HG03108 (cell line): ENCODE results near the gene IFFO2.
"Not testable (repeated sequence)": the region's sequence is repeated elsewhere in the genome, so short reads cannot be mapped to it uniquely, and the experiment has no call there.

Source experiments
- ATAC-seq: cut with Tn5 transposase; IDR thresholded peaks from one replicate; pipeline ENCODE4 v1.9.1; 2021; ENCODE audit warnings: moderate library complexity; ENCODE audit not compliant: unreplicated experiment

IFFO2 gene

DNA sequence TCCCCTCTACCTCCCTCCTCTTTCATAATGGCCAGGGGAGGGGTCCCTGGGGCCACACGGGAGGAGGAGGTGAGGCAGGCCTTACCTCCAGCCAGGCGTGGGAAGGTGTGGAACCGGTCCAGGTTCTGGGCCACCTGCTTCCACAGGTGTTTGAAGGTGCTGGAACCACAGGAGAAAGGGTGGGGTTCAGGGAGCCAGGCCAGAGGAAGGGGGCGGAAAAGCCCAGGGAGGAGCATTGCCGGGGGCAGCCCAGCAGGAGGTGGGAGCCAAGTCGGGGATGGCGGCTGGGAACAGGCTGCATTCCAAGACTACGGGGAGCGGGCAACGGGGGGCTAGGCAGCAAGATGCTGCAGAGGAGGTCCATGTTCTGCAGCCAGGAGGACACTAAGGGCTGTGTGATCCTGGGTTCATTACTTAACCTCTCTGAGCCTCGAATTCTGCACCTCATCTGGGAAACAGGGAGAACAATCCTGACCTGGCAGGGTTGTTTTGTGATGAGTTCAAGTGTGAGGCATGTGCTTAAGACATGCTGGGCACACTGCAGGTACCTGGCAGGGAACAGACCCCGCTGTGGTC is 77.2 kb downstream of the IFFO2 start:
- ATAC-seq, result no peak

DNA sequence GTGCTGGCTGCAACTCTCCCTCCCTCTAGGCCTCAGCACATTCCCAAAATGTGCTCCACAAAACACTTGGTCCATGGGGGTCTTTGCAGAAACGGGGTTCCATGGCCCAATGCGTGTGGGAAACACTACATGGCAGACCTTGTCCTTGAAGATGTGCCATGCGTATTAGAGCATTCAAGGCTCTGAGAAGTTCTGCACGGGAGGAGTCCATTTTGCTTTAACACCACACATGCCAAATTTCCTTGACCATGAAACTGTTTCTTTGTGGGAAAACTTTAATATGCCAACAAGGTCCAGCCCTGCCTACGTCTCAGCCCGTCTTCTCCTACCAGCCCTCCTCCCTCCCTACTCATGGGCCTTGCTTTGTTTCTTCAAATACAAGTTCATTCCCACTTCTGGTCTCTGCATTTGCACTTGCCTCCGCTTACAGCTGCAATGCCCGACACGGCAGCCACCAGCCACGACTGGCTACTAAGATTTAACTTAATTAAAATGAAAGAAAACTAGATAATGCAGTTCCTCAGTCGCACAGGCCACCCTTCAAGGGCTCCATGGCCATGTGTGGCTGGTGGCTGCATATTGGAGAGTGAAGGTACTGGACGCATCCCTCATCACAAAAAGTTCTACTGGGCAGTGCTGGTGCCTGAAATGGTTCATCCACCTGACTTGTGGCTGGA is 77.8 kb downstream of the IFFO2 start:
- ATAC-seq, result no peak

DNA sequence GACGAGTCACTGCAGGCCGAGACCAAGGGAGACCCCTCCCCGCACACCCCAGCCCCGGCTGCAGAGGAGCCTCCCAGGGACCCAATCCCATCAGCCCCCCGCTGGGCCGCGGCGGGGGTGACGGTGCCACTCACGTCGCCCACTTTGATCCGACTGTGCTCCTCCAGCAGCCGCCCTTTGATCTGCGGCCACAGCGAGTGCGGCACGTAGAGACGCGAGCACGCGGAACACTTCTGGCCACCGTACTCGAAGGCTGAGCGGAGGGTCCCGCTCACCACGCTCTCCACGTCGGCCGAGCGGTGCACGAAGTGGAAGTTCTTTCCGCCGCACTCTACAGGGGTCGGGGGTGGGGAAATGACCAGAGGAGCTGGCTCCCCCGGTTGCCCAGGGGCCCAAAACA is 79.2 kb downstream of the IFFO2 start:
- ATAC-seq, result no peak

DNA sequence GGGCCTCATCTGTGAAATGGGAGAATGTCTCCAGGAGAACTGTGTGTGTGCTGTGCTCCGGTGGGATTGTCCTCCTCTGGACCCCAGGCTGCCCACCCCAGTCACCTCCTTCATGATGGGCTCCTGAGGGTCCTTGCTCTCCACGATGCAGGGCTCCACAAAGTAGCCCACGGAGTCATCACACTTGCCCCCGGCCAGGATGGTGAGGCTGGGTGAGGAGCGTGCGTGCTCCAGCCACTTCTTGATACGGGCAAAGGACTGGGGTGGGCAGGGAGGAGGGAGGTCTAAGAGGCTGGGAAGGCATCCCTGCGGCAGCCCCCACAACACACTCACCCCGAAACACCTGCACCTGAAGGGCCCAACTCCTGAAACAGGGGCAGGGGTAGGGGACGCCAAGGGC is 80.3 kb downstream of the IFFO2 start:
- no peak for ATAC-seq

DNA sequence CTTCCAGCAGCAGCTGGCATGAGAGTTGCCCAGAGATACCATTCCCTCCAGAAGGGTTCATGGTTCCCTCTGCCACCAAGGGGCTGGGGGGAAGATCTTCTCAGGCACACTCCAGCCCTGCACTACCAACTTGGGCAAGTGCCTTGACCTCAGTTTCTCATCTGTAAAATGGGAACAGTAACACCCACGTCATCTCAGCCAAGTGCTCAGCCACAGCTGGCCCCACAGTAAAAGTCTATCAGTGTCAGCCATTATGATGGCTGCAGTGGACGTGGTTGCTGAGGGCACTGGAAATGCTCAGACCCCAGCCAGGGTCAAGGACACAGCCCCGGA is 80.7 kb downstream of the IFFO2 start:
- ATAC-seq, result no peak

DNA sequence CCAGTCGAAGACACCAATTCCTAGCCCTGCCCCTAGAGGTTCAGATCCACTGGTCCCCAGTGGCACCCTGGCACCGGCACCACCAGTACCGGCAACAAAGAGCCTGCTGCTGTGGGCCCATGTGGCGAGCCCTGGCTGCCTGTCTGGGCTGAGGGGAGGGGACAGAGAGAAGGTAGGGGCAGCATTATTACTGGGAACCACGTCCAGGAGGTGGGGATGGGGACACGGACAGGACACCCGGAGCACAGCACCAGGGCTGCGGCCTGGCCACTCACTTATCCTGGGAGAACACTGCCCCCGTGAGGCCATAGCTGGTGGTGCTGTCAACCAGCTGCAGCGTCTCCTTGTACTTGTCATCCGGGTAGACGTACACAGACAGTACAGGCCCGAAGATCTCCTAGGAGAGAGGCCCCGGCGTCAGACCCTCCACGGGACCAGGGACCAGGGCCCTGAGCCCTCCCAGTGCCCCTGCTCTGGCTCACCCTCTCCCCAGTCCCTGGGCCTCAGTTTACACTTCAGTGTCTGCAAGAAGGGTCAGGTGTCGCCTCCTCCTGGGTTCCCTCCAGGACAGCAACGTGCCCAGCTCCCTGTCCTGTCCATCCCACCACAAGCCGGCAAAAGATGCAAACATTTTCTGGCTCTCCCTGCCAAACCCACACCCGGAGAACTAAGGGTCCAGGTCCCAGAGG is 81.2 kb downstream of the IFFO2 start:
- ATAC-seq, result no peak

DNA sequence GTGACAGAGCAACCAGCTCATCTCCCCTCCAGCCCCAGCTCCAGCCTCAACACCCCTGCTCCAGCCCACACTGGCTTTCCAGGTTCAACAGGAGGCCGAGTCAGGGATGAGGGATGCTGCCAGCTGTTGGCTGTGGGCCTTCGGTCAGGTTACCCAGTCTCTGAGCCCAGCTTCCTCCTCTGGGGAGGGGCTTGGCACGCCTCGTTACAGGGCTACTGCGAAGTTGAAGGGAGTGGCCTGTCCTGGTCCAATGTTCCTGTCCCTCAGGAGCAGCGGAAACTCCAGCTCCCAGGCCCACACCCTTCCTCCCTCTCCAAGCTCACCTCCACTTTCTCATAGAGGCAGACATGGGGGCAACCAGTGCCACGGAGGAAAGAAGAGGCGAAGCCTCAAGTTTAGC is 81.9 kb downstream of the IFFO2 start:
- ATAC-seq, result no peak

DNA sequence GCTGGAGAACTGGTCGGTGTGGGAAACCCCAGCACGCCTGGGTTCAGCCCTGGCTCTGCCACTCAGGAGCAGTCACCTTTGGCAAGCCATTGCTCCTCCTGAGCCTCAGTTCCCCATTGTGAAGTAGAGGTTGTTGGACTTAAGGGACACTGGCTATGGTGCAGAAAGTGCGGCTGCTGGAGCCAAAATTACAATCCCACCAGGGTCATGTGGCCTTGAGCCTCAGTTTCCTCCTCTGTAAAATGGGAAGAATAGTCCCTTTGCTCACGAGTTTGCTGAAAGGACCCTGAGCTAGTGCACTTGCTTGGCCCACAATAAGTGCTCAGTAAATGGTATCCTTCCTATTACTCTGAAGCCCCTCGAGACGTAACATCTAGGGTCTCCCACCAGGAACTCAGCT is 82.4 kb downstream of the IFFO2 start:
- no peak for ATAC-seq

DNA sequence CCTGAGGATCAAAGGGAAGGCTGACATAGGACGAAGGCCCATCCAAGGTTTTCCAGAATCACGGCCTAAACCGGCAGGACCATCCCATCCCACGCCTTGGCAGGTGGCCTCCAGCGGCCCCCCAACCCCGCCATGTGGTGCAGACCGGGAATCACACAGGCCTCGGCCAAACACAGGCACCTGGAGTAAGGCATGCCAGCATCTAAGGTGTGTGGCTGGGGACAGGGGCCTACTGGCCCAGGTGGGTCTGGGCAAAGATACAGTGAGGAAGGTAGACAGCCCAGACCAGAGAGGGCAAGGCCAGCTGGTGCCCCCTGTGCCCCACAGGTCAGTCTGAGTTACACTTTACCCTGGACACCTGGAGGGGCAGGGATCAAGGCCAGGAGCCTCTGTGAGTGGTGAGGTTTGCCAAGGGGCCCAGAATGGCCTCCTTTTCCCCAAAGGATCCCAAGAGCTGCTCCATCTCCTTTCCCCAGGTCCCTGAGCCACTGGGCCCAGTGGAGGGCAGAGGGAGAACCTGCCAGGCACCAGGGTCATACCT is 84.3 kb downstream of the IFFO2 start:
- ATAC-seq, result no peak

DNA sequence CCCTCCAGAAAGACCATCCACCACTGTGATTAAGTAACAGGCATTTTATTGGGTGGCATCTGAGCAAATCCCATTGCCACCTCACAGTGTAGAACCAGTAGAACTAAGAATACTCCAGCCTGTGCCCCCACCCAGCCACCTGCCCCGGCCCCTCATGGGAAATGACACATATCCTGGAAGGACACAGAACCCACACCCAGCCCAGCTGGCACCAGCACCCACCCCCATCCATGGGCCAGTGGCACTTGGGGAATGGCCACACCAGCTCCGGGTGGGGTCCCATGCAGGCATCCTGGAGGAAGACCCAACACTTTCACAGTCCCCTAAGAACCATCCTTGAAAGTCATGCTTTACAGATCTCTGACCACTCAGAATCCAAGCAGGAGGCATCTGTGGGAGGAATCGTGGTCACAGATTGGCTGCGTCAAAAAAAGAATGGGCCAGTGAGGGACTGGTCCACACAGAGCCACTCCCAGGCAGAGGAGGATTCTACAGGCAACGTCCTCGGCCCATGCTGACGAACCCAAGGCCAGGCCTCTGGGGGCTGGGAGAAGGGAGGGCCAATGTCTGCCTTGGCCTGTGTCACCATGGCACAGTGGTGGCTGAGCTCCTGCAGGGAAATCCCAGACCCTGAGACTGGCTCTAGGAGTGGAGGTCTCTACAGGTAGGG is 84.9 kb downstream of the IFFO2 start:
- ATAC-seq, result no peak

DNA sequence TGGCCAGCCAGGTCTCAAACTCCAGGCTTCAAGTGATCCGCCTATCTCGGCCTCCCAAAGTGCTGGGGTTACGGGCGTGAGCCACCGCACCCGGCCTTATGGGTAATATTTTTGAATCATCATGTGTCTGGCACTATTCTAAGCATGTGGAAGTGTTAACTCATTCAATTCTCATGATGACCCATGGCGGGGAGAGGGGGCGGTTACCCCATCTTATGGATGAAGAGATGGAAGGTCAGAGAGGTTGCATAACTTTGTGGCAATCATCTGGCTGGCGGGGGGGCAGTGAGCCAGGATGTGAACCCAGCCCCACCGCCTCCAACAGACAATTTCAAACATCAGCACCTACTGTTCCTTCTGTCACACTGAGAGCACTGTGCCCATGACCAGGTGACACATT is 85.5 kb downstream of the IFFO2 start:
- ATAC-seq, result no peak

DNA sequence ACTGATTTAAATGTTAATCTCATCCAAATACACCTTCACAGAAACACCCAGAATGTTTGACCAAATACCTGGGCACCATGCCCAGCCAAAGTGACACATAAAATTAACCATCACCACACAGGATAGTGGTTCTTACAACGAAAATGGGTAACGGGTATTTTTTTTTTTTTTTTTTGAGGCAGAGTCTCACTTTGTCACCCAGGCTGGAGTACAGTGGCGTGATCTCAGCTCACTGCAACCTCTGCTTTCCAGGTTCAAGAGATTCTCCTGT is 85.9 kb downstream of the IFFO2 start:
- not testable (repeated sequence) for ATAC-seq

DNA sequence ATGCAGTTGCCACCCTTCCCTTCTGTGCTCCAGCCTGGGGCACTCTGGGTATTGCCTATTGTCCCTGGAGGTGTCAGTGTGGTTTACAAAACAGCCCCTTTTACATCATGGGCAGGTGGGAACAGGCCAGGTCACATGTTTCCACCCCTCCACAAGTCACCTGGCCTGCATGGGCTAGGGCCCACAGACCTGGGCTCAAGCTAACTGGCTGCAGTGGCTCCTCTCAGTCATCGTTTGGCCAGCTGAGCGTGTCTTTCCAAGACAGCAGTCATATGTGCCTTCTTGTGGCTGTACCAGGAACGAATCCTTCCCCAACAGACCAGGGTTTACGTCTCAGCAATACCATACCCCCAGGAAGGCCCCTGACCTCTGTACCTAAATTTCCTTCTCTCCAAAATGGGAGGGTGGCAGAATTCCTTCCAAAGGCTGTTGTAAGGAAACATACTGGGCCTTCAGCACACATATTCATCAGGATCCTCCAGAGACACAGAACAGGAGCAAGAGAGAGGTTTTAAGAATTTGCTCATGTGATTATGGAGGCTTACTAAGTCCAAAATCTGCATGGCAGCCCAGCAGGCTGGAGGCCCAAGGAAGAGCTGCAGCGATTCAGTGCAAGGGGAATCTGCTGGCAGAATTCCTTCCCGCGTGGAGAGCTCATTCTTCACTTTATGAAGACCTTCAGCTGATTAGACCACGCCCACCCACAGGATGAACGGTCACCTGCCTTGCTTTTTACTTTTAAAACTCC is 86.5 kb downstream of the IFFO2 start:
- ATAC-seq, result no peak

DNA sequence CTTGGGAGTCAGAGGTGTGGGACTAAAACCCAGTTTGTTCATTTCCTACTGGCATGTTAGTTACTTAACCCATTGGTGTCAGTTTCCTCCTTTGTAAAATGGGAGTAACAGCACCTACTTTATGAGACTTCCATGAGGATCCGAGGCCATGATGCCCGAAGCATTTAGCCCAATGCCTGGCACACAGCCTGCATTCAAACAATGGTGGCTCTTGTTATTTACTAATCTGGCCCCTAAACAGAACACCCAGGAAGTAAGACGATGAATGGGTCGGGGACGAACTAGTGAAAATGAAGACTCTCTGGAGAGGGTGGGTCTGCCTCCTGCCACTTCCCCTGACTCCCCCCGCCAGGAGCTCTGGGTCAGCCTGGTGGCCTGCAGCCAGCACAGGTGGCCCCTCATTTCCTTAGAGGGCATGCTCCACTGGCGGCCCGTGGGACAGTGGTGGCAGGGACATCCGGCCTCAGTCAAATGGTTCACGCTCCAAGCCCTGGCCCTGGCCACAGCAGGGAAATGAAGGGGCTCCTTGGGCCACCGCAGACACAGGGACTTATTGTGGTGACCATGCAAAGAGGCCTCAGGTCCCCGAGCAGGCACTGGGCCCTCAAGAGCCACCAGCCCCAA is 87.6 kb downstream of the IFFO2 start:
- ATAC-seq, result no peak

DNA sequence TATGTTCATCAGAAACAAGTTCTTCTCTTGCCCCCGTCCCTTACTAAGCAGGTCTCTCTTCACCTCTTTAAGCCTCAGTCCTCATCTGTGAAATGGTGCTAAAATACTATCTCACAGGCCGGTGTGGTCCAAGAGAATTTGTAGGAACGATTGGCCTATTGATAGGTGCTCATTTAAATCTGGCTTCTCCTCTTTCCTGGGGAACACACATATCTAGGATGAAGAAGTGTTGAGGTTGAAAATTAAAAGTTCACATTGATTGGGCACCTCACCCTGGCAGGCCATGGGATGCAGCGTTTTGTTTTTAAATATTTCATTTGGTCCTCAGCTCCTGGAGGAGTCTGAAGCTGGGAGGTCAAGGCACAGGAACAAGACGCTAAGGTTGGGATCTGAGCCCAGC is 88.1 kb downstream of the IFFO2 start:
- no peak for ATAC-seq

DNA sequence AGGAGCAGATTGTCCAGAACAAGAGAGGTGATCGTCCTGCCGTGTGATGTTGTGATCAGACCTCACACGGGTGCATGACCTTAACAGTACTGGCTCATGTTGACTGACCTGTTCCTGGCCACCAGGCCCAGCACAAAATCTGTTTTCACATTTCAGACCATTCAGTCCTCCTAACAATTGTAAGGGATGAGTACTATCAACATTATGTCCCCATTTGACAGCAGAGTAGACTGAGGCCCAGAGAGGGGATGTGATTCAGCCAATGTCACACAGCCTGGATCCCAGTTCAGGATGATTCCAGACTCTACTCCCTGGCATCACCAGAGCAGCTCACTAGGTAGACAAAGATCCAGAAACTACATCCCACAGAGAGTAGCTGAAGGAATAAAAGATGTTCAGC is 89.6 kb downstream of the IFFO2 start:
- ATAC-seq, result no peak

DNA sequence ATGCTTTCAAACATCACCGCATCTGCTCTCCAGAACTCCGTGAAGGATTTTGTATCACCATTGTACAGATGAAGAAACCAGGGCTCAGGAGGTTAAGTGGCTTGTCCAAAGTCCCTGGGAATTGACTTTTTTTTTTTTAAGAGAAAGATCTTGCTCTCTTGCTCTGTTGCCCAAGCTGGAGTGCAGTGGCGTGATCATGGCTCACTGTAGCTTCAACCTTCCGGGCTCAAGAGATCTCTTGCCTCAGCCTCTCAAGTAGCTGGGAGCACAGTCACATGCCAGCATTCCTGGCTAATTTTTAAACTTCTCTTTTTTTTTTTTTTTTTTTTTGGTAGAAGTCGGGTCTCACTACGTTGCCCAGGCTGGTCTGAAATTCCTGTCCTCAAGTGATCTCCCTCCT is 90.2 kb downstream of the IFFO2 start:
- no peak for ATAC-seq

DNA sequence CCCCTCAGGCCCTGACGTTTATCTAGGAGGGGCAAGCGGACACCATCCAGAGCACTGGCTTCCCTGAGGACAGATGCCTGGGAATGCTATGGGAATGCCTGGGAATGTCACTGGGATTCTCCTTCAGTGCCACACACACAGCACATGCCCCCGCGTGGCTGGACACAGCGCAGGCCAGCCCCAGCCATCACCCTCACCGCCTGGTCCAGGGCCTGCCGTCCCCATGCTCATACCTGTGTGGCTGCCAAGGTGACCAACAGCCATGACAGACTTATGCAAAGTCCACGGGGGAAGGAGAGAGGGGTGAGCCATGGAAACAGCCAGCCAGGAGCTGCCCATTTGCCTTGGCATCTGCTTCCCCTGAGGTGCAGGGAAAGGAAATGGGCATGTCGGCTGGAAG is 91.3 kb downstream of the IFFO2 start:
- ATAC-seq, result no peak

DNA sequence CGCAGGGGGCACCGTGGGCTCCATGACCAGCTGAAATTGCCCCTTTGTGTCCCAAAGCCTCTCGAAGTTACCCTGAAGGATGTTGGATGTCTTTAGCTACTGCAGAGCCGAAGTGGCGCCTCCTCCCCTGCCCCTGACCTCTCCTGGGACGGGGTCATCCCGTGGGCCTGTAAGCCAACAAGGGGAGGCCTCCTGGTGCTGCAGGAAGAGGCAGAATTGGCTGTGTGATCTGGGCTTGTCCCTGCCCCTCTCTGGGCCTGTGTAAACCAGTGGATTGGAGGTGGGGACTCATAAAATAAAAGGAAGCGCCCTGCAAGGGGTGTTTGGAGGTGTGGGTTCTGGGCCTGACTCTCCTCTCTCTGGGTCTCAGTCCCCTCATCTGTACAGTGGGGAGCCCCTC is 94.9 kb downstream of the IFFO2 start:
- ATAC-seq, result no peak

DNA sequence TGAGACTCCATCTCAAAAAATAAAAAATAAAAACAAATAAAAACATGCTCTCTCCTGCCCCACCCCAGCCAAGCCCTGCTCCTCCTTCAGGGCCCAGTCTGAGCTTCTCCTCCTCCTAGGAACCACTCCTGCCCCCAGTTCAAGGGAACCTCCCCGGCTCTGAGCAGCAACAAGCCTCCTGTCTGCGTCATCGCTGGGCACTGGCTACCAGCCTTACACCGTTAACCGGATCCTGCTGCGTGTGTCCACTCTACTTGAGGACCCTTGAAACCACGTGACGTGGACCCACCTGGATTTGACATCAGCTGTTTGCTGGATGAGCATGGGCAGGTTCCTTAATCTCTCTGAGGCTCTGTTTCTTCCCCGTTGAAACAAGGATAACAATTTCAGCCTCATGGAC is 95.4 kb downstream of the IFFO2 start:
- no peak for ATAC-seq

DNA sequence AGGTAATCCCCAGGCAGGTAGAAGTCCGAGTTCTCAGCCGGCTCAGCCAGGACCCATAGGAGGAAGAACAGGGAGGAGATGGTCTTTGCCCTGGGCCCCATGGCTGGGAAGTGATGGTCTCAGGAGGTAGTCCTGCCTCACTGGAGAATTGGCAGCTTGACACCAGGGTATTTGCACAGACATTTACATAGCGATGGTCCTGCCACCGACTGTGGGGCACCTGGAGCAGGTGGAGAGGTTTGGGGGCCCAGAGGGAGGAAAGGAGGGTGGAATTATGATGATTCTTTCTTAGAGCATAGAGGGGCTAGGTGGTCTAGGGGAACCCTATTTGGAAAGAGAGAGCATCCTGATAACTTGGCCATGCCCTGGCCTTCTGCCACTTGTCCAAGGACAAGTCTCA is 96.9 kb downstream of the IFFO2 start, which contains the start of gene TAS1R2:
Gene TAS1R2 (minus strand): TSS at position 101 of the 400 bp plus-strand sequence. CDS start 0 bp downstream, at position 101.
- ATAC-seq, result no peak
